ENCODE data around the gene P2RY2.

GRCh38 chr11:73219396-73220285 is 1.6 kb downstream of the P2RY2 start:
- TF ChIP-seq, protein P1, sequence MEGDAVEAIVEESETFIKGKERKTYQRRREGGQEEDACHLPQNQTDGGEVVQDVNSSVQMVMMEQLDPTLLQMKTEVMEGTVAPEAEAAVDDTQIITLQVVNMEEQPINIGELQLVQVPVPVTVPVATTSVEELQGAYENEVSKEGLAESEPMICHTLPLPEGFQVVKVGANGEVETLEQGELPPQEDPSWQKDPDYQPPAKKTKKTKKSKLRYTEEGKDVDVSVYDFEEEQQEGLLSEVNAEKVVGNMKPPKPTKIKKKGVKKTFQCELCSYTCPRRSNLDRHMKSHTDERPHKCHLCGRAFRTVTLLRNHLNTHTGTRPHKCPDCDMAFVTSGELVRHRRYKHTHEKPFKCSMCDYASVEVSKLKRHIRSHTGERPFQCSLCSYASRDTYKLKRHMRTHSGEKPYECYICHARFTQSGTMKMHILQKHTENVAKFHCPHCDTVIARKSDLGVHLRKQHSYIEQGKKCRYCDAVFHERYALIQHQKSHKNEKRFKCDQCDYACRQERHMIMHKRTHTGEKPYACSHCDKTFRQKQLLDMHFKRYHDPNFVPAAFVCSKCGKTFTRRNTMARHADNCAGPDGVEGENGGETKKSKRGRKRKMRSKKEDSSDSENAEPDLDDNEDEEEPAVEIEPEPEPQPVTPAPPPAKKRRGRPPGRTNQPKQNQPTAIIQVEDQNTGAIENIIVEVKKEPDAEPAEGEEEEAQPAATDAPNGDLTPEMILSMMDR (IDR thresholded peaks at IDR 0.05) = no peak
- no peak for TF ChIP-seq POLR2A (IDR thresholded peaks at IDR 0.05)

Data from esophagus squamous epithelium (tissue), 4 donors.